Testis (tissue), 3 donors: ENCODE data around the gene NKX6-2. TPM values are rescaled to one million over a fixed set of nuclear protein-coding genes. Genes with fewer than 3 reads are reported as not detected.

Experiments
- DNase-seq: peaks from one replicate; pipeline ENCODE4 v3.0.0-alpha.2; 2019
- H3K27ac ChIP-seq, 2 donors: fragments of 200-600 bp; sonication (generic); one replicate each; pipeline ENCODE4 v1.5.1; 2019
- H3K27me3 ChIP-seq: fragments of 200-600 bp; sonication (generic); one replicate; pipeline ENCODE4 v1.5.1; 2019
- H3K36me3 ChIP-seq: fragments of 200-600 bp; sonication (generic); one replicate; pipeline ENCODE4 v1.5.1; 2017; ENCODE audit warnings: low read depth; ENCODE audit errors: missing control alignments
- H3K4me1 ChIP-seq: fragments of 200-600 bp; sonication (generic); one replicate; pipeline ENCODE4 v1.5.1; 2019
- H3K4me3 ChIP-seq, 2 donors: fragments of 200-600 bp; sonication (generic); one replicate each; pipeline ENCODE4 v1.5.1; 2017 to 2019
- H3K9me3 ChIP-seq: fragments of 200-600 bp; sonication (generic); one replicate; pipeline ENCODE4 v1.5.1; 2017
- POLR2A ChIP-seq: fragments of 450-650 bp; IDR thresholded peaks from one replicate; pipeline ENCODE4 v1.6.1; 2017; ENCODE audit warnings: antibody characterized with exemption, mild to moderate bottlenecking, moderate library complexity
- WGBS, 2 donors: methylation state at CpG; one replicate each; pipeline ENCODE4 v1.1.5; 2018; 5-methylcytosine and 5-hydroxymethylcytosine counted together
- intact Hi-C: fragments of 100-400 bp; cut with DNase I; formaldehyde crosslinking; loops from one replicate; pipeline ENCODE4 v1.15.1; 2023; ENCODE audit warnings: low total_unique reads
- polyA plus RNA-seq: library from polyadenylated mRNA; stranded (reverse); fragments of 350-450 nt; fragmentation: Illumina TruSeq; extraction: RNeasy Lipid Tissue Mini Kit (QIAGEN cat#74804); gene quantifications from one replicate; pipeline ENCODE4 v1.2.3, GENCODE V29; 2014; ENCODE audit warnings: low read depth, low replicate concordance; ENCODE audit not compliant: insufficient read depth
- total RNA-seq, 2 donors: library from RNA; depleted of rRNA; stranded (reverse); fragments of >200 nt; gene quantifications; one replicate each; pipeline ENCODE4 v1.2.3, GENCODE V29; 2016
- TF ChIP-seq, protein P1 (sequence below), 3 experiments: fragments of 450-650 bp in 2 of 3; fragments of 200-600 bp in 1 of 3; sonication (generic) in 1 of 3; IDR thresholded peaks; one replicate each; pipeline ENCODE4 v1.5.1; 2016 to 2019; ENCODE audit warnings: antibody characterized with exemption in 3 of 3, mild to moderate bottlenecking in 2 of 3, moderate library complexity in 1 of 3

Gene NKX6-2
- total and polyA plus RNA-seq, 3 donors from 2014 or later = 2.0 to 20.1 (median 8.9) TPM

DNA sequence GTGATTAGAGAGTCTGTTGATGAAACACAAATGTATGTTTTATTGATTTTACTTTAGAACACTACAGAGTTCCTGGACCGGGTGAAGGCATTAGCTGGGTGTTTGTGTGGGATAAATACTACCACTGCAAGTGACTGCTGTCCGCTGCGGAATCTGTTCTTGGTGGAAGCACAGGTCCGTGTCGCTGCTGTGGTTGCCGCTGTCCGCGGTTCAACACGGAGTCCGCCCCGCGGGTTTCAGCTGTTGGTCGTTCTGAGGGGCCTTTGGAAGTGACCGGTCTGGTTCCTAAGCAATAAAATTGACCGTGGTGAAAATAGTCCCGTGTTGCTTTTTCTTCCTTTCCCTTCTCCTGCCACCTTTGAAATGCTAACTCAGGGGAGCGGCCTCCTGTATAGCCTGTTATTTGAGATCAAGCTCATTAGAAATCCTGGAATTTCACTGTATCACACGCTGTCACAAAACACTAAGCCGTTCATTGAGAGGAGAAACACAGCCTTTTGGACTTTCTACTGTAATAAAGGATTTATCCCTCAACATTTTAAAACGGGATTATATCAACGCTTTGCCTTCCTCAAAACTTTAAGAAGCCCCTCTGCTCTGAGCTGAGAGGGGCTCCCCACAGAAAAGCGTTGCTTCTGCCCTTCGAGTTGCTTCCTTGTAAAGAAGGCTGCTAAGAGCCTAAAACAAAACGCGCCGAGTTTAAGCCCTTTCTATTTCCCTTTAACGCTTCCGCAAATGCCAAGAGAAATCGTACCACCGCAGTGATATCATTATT, 2.6 kb downstream of the NKX6-2 start:
- no peak for TF ChIP-seq POLR2A
- TF ChIP-seq, protein P1, sequence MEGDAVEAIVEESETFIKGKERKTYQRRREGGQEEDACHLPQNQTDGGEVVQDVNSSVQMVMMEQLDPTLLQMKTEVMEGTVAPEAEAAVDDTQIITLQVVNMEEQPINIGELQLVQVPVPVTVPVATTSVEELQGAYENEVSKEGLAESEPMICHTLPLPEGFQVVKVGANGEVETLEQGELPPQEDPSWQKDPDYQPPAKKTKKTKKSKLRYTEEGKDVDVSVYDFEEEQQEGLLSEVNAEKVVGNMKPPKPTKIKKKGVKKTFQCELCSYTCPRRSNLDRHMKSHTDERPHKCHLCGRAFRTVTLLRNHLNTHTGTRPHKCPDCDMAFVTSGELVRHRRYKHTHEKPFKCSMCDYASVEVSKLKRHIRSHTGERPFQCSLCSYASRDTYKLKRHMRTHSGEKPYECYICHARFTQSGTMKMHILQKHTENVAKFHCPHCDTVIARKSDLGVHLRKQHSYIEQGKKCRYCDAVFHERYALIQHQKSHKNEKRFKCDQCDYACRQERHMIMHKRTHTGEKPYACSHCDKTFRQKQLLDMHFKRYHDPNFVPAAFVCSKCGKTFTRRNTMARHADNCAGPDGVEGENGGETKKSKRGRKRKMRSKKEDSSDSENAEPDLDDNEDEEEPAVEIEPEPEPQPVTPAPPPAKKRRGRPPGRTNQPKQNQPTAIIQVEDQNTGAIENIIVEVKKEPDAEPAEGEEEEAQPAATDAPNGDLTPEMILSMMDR (IDR thresholded peaks at IDR 0.05) = no peak
- Histone ChIP-seq H3K27ac (no peak overlapping the region), H3K9me3 (no peaks in the 10 kb centered on the region), H3K4me1 (peaks cover 13% of the 10 kb centered on the region), H3K27me3 (no peaks in the 10 kb centered on the region), H3K4me3 (peak overlapping the region in 1 of 2 donors; percentile 43), H3K36me3 (no peaks in the 10 kb centered on the region)
- intact Hi-C loops = no loop called here
- DNase-seq = no peak
- WGBS, 2 donors = 64 to 79% methylated on average over 30 of the region's 30 CpGs

DNA sequence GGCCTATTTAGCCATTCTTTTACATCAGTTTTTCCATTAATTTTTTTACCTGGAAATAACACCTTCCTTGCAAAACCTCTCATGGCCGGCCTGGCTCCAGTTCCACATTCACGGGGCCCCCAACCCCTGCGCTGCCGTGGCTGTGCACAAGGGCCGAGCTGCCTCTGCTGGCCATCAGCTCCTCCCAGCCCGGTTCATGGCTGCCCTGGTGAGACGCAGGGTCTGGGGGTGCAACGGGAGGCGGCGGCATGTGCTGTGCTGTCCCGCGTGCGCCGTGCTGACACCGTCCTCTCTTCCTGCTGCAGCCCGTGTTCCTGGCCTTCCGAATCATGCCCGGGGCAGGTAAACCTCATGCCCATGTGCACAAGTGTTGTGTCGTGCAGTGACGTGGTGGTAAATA, 4.4 kb downstream of the NKX6-2 start:
- peaks cover 3% of the 10 kb centered on the region for H3K4me1 ChIP-seq
- H3K4me3 ChIP-seq = no peak overlapping the region
- no peak overlapping the region for H3K27ac ChIP-seq
- H3K27me3 ChIP-seq = no peaks in the 10 kb centered on the region
- WGBS, 2 donors = 94 to 97% methylated on average over 20 of the region's 20 CpGs
- intact Hi-C loops = no loop called here
- TF ChIP-seq, protein P1 (IDR thresholded peaks at IDR 0.05) = no peak
- no peak for TF ChIP-seq POLR2A
- no peaks in the 10 kb centered on the region for H3K36me3 ChIP-seq
- no peak for DNase-seq
- H3K9me3 ChIP-seq = no peaks in the 10 kb centered on the region

DNA sequence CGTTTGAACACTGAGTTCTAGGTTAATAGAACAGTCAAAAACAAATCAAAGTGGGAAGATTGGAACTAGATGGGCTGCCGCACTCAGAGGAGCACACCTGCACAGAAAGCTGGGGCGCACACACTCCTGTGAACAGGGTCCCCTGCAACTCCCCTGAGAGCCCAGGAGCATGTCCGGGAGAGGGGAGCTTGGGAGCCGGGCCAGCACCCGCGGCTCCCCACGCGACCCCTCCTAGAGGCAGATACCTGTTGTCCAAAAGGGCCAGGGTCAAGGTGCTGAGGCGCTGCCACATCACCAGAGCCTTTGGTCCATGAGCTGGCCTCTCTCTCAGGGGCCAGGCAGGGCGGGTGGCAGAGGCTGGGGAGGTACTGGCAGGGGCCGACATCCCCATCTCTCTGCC, 5.6 kb downstream of the NKX6-2 start:
- H3K27me3 ChIP-seq = no peaks in the 10 kb centered on the region
- intact Hi-C loops = no loop called here
- 88 to 90% methylated on average over 4 to 12 of the region's 12 CpGs for WGBS, 2 donors
- no peaks in the 10 kb centered on the region for H3K4me1 ChIP-seq
- no peak overlapping the region for H3K4me3 ChIP-seq
- no peak for DNase-seq
- no peaks in the 10 kb centered on the region for H3K36me3 ChIP-seq
- TF ChIP-seq, protein P1 (IDR thresholded peaks at IDR 0.05) = no peak
- no peaks in the 10 kb centered on the region for H3K9me3 ChIP-seq
- no peak overlapping the region for H3K27ac ChIP-seq

DNA sequence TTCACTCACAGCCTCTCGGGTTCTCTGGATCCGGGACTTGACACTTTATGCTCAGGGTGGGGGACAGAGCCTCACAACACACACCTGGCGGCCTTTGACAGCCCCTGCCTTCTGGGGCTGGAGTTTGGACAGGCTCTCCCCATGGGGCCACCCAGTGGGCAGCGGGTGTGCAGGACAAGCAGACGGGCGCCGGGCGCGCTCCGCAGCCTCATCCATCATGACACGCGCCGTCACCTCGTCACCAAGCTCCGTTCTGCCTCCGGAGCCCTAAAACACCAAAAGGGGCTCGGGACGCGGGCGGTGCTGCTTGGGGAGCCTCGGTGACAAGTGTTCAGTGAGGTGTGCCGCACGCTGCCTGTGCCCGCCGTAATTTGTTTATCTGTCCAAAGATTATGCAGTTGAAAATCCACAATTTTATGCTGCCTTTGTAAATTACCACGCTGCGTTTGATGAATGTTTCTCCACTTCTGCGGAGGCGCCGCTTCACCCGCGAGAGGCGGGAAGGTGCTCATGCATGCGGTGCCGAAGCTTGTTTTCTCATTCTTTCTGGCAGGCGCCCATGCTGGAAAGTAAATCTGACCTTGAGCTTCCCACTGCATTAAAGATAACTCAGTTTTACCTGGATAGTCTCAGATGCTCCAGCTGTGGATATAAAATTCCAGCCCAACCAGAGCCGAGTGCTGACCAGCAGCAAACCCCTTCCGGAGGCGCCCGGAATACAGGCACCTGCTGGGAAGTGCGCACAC, 6.2 kb downstream of the NKX6-2 start:
- Histone ChIP-seq H3K27me3 (no peaks in the 10 kb centered on the region), H3K4me1 (no peaks in the 10 kb centered on the region), H3K9me3 (no peaks in the 10 kb centered on the region), H3K27ac (no peak overlapping the region), H3K4me3 (no peak overlapping the region), H3K36me3 (no peaks in the 10 kb centered on the region)
- TF ChIP-seq, protein P1 (IDR thresholded peaks at IDR 0.05) = no peak
- no peak for TF ChIP-seq POLR2A
- intact Hi-C loops = no loop called here
- 90 to 93% methylated on average over 41 of the region's 41 CpGs for WGBS, 2 donors
- DNase-seq = no peak
